Endometrial microvascular endothelial cells (primary cell): ENCODE measurements around the gene GOLT1A. TPM values are rescaled to one million over a fixed set of nuclear protein-coding genes. Genes with fewer than 3 reads are reported as not detected.

Source experiments
- in situ Hi-C: cut with HindIII; loops from 2 replicates; pipeline ENCODE4 v1.10.0; 2017; ENCODE audit warnings: low sequenced_read_pairs, low pct_unique_long_range_greater_than_20kb; ENCODE audit errors: inconsistent ontology term
- total RNA-seq: library from RNA; depleted of rRNA; stranded (reverse); fragments of >200 nt; gene quantifications from one replicate; pipeline ENCODE4 v1.2.3, GENCODE V29; 2015; ENCODE audit errors: inconsistent ontology term

The GOLT1A gene
- total RNA-seq, 1 donor from 2014 or later, result not detected

GRCh38 chr1:204174958-204175357, 38.8 kb downstream of the GOLT1A start:
- in situ Hi-C loops, result no loop called here

DNA sequence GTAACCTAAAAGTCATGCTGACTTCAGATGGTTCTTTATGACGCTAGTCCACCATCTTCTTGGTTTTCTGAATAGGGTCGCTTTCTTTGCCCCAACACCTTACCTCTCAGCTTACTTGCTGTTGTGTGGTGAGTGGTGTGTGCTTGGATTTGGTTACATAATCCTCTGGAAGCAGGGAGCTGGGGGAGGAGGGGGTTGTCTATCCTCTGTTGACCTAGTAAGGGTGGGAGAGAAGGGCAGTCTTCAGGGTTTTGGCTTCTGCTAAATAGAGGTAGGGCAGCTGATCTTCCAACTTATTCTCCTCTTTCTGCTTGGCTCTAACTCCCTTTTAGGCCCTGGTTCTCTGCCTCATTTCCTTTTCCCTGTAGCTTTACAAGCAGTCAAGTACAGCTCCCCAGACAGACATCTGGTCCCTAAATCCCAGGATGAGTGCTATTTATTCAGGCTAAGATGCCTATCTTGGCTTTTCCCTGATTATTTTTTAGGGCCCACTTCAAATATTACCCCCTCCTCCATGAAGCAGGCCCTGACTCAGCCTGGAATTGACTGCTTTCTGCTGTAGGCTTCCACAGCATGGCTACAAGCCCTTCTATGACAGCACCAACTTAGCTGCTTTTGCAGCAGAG, 41.3 kb downstream of the GOLT1A start:
- in situ Hi-C loops, result no loop called here

GRCh38 chr1:204171751-204172178, 42.0 kb downstream of the GOLT1A start:
- in situ Hi-C loops, result no loop called here

- in situ Hi-C loops, result no loop called here
Observed at GRCh38 chr1:204170494-204171155, 43.2 kb downstream of the GOLT1A start.

DNA sequence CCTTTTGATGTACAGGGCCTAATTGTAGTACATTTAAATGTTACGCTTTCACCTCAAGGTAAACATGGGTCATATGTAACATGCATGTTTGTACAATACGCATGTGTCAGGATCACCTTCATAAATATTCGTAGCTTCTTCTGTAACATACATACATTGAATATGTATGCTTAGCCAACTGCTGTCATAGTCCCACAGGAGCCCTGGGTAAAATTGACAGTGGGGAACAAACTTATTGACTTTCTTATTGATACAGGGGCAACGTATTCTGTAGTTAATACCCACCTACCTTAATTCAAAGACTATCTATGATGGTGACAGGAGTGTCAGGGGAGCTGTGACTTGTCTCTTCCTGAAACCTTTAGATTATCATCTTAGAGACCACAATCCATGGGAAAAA, 43.9 kb downstream of the GOLT1A start:
- in situ Hi-C loops, result no loop called here

DNA sequence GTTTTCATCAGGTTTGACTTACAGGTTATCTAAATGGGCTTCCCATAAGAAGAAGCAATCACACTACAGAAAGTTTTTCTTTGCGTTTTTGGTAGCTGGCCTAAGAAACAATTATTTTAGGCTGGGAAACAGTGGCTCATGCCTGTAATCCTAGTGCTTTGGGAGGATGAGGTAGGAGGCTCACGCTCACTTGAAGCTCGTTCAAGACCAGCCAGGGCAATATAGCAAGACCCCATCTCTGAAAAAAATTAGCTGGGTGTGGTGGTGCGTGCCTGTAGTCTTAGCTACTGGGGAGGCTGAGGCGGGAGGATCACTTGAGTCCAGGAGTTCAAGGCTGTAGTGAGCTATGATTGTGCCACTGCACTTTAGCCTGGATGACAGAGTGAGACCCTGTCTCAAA, 46.1 kb downstream of the GOLT1A start:
- in situ Hi-C loops, result no loop called here

DNA sequence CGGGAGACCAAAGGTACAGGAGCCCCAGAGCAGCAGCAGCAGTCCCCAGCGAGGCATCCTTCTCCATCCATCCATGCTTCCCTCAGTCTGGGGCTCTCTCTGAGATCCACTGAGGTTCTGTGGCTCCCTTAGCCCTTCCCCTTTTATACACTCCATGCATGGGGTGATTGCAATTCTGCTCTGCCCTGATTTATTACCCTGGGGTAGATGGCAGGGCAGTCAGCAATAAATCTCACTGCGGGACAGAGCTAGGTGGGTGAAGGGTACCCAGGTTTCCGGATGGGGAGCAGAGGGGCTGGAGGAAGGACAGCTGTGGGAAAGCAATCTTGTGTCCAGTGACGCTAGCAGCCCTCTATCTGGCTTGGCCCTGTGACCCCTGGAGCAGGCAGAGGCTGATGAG, 47.6 kb downstream of the GOLT1A start, which contains the start of gene REN:
Gene REN, minus strand, starts transcription at position 119 of the 400 bp plus-strand sequence. Its CDS starts 44 bp downstream, at position 75.
- in situ Hi-C loops, result no loop called here

DNA sequence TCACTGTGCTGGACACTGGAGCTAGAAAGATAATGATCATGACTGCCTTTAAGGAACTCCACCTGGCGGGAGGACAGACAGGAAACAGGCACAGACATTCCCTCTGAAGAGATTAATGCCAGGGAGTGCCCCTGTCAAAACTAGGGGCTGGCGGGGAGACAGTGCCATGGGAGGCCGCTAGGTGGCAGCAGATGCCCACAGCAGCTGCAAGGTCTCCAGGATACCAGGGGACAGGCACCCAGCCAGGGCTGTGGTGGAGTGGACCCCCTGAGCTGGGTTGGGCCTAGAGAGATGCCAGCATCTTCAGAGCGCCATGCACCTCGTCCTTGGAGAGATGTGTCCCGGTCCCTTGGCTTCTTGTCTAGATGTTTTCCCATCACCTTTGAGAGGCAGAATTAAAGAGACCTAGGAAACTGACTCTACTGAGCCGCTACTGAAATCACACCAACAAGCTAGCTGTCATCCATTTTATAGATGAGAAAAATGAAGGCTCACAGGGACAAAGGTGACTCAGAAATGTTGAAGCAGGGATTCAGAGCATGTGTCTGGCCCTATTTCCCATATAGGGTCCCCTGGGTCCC, 51.2 kb downstream of the GOLT1A start:
- in situ Hi-C loops, result no loop called here

GRCh38 chr1:204161609-204162493, 51.9 kb downstream of the GOLT1A start:
- in situ Hi-C loops, result no loop called here

DNA sequence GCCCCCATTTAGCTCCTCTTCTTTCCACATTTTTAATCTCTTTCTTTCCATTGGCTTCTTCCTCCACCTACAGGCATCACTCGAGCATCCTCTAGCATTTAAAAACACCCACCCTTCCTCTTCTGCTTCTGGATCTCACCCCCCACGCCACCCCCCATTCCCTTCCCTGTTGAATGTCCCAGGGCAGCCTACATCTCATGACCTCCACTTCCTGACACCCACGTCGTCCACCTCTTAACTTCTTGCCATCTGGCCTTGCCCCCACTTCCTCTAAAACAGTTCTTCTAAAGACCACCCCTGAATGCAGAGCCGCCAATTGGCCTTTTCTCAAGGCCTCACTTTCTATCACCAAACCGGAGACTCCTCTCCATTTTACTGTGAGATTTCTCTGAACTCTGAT, 55.8 kb downstream of the GOLT1A start:
- in situ Hi-C loops, result no loop called here

- in situ Hi-C loops, result no loop called here
Observed at GRCh38 chr1:204155881-204156280, 57.9 kb downstream of the GOLT1A start.

DNA sequence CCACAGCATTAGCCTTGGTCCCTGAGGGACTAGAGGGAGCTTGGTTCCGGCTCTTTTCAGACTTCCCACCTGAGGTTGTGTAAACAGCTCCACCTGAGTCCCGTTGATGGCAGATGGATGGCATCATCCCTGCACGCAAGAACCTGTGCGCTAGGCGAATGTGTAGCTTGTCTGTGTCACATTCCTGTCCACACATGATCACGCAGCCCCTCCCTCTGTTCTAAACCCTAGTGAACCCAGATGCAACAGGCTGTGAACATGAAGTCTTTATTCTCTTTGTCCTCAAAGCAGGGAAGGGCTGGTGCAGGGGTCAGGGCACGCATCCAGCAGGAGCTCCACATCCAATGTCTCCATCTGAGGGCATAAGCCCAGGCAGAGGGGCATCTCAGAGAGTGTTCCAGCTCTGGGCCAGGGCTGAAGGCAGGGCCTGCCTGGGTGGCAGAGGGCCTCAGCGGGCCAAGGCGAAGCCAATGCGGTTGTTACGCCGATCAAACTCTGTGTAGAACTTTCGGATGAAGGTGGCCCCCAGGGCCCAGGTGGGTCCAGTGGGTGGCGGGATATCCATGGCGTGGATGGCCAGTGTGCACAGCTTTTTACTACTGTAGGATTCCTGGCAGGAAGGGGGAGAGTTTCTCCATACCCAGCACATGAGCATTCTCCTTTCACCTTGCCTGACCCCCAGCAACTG, 59.1 kb downstream of the GOLT1A start:
- in situ Hi-C loops, result no loop called here

DNA sequence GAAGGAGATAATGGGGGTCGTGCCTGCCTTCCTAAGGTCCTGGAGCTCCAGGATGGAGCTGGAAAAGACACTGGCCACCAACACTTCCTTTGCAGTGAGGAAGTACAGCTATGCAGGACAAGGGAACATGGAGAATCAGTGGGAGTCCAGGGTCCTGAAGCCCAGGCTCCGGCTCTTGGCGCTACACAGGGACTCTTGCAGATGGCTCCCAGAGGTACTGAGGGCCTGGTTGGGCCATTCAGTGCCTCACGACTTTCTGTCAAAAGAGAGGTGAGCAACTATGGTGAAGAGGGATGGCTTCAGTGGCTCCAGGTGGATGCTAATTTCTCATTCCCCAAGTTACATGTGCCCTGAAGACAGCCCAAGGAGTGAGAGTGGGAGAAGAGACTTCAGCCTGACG, 60.1 kb downstream of the GOLT1A start:
- in situ Hi-C loops, result no loop called here

DNA sequence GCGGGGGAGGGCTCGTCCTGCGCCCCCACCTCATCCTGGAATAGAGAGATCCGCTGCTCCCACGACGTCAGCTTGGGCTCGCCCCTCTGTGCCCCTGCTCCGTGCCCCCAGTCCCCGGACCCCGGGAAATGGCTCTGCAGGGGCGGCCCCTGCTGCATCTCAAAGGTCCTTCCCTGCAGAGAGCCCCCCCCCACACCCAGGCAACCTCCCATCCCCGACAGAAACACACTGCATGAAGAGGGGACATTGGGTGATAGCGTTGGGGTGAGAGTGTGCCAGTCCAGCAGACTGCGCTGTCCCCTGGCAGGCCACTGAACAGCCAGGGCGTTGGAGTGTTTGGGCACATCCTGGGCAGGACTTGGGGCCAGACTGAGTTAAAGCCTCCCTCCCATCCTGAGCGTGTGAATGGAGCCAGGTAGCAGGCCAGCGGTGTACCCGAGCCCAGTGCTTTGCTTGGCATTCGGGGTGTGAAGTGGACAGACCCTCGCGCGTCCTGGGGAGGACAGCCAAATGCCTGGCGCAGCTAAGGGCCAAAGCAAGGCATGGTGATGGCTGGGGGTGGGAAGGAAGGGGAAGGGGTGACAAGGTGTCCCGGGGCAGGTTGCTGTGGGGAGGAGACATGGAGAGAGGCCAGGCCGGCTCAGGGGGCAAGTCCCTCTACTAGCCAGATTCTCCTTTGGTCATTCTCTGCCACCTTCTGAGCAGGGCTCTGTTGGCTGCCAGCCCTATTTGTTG, 61.3 kb downstream of the GOLT1A start:
- in situ Hi-C loops, result no loop called here

DNA sequence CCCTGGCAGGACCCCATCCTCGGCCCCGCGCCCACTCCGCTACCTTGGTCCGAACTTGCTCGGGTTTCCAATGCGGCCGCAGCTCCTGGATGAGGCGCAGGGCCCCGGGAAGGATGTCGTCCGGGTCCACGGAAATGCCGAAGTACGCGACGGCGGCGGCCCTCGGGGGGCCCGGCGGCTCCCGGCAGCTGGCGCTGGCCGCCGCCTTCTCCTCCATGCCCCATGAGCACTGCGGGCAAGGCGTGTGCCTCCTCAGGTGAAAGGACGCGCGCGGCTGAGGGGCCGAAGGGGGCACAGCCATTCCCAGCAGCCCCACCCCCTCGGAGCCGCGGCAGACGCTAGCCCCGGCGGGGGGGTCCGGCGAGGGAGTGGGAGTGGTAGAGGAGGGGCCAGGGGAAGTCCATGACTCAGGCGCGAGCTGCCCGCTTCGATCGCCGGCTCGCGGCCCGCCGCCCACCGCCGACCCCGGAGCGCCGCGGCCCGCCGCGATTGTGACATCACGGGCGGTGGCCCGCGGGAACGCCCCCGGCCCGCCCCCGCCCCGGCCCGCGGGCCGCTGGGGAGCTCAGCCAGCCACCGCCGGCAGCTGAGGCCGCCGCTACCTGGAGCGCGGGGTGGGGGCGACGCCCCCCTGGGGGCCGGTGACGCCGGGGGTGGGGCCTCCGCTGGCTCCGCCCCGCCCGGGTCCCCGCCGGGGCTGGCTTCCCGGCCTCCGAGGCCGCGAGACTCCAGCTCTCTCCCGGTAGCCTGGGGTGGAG, 62.1 kb downstream of the GOLT1A start, which contains the start of gene ETNK2:
Gene ETNK2, minus strand, starts transcription at position 493 of the 758 bp plus-strand sequence. Its CDS starts 192 bp downstream, at position 301.
- in situ Hi-C loops, result no loop called here

GRCh38 chr1:204150702-204151551, 62.9 kb downstream of the GOLT1A start:
- in situ Hi-C loops, result no loop called here
